ENCODE results near the gene BSDC1.

GRCh38 chr1:32394890-32395432 is 720 bp upstream of the BSDC1 start:
- TF ChIP-seq CTCF (IDR thresholded peaks at IDR 0.05) = no peak
- no peak for TF ChIP-seq POLR2A (IDR thresholded peaks at IDR 0.05)
- TF ChIP-seq POLR2AphosphoS5 (IDR thresholded peaks at IDR 0.05) = no peak

Data from prostate gland (tissue), 2 donors.